ENCODE data around the gene SCIMP.

DNA sequence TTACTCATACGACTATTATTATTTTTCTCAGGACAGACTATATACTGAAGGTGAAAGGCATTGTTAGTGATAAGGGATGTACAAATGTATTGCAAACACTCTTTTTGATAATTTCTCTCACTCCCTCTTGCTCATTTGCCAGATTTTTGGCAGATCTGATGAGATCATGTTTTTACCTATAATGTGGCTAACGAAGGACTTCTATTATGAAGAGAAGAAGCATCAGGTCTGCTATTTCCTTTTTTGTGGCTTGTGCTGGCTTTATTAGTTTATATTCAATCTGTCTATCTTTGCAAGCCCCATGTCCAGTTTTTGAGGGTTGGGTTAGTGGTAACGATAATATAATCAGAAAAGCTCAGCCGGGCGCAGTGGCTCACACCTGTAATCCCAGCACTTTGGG lies 22.5 kb upstream of the SCIMP start:
- TF ChIP-seq, protein P1, sequence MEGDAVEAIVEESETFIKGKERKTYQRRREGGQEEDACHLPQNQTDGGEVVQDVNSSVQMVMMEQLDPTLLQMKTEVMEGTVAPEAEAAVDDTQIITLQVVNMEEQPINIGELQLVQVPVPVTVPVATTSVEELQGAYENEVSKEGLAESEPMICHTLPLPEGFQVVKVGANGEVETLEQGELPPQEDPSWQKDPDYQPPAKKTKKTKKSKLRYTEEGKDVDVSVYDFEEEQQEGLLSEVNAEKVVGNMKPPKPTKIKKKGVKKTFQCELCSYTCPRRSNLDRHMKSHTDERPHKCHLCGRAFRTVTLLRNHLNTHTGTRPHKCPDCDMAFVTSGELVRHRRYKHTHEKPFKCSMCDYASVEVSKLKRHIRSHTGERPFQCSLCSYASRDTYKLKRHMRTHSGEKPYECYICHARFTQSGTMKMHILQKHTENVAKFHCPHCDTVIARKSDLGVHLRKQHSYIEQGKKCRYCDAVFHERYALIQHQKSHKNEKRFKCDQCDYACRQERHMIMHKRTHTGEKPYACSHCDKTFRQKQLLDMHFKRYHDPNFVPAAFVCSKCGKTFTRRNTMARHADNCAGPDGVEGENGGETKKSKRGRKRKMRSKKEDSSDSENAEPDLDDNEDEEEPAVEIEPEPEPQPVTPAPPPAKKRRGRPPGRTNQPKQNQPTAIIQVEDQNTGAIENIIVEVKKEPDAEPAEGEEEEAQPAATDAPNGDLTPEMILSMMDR (IDR thresholded peaks at IDR 0.05), result no peak
- TF ChIP-seq POLR2A (IDR thresholded peaks at IDR 0.05), result no peak
